ENCODE data around the gene SLCO2B1. TPM values are rescaled to one million over a fixed set of nuclear protein-coding genes. Genes with fewer than 3 reads are reported as not detected.

SLCO2B1 gene
- total RNA-seq, 4 donors from 2014 or later = 50.4 to 160 (median 66.3) TPM

DNA sequence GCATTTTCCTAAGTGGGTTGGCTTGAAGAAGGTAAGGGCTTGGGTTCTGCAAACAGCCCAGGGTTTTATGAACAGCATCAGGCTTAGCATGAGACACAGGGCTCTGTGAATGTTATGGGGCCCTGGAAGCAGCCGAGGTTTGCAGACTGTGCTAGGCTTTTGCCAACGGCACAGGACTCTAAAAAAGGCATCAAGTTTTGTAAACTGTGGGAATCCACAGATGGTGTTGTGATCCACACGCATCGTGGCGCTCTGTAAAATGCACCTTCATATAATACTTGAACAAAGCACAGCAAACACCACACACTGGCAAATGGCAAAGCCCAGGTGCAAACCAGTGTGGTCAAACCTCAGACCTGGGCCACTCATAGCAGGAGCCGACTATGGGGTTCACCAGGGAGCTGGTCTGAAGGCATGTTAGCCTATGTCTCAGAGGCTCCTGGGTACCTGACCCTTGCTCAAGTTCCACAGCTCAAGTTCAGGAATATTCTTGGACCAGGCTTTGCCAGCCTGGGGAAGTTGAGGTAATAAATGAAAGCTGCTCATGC, 2.4 kb upstream of the SLCO2B1 start:
- Histone ChIP-seq H3K36me3 (no peaks in the 10 kb centered on the region), H3K4me3 (no peak overlapping the region), H3K4me1 (peaks cover 0 to 19% (median 2%) of the 10 kb centered on the region in 4 donors), H3K27ac (no peak overlapping the region), H3K9me3 (no peaks in the 10 kb centered on the region), H3K27me3 (no peaks in the 10 kb centered on the region)
- WGBS, 2 donors = 71 to 81% methylated on average over 6 of the region's 6 CpGs
- TF ChIP-seq POLR2A (IDR thresholded peaks at IDR 0.05) (no peak), EP300 (IDR thresholded peaks at IDR 0.05) (no peak)
- TF ChIP-seq, protein P1, sequence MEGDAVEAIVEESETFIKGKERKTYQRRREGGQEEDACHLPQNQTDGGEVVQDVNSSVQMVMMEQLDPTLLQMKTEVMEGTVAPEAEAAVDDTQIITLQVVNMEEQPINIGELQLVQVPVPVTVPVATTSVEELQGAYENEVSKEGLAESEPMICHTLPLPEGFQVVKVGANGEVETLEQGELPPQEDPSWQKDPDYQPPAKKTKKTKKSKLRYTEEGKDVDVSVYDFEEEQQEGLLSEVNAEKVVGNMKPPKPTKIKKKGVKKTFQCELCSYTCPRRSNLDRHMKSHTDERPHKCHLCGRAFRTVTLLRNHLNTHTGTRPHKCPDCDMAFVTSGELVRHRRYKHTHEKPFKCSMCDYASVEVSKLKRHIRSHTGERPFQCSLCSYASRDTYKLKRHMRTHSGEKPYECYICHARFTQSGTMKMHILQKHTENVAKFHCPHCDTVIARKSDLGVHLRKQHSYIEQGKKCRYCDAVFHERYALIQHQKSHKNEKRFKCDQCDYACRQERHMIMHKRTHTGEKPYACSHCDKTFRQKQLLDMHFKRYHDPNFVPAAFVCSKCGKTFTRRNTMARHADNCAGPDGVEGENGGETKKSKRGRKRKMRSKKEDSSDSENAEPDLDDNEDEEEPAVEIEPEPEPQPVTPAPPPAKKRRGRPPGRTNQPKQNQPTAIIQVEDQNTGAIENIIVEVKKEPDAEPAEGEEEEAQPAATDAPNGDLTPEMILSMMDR (IDR thresholded peaks at IDR 0.05) = no peak
- no peak for DNase-seq (ENCODE audit: low spot score in 2 of 2)

DNA sequence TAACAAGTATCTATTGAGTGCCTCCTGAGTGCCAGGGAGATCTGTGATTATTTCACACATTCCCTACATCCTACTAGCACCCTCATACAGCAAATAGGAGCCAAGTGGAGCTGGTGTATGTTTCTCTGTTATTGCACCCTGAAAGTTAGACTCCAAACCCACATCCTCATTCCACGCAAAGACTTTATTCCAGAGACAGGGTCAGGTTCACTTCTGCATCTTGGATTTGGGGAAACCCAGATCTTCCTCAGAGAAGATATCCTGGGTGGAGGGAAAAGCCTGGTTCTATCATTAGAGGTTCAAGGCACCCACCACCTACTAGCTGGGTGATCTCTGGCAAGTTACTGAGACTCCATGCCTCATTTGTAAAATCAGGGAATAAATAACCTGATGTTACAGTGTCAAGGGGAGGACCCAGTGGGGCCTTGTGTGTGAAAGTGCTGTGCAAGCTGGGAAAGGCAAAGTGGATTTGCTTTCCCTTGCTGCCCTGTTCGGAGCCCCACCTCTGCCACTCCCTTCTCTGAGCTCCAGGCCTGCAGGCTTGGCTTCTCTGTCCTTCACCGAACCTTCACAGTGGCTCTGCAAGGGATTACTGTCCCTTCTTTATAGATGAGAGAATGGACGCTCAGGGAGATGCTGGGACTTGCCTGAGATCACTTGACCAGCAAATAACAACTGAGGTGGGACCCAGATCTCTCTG, 991 bp upstream of the SLCO2B1 start:
- no peaks in the 10 kb centered on the region for H3K27me3 ChIP-seq
- H3K36me3 ChIP-seq = no peaks in the 10 kb centered on the region
- no peaks in the 10 kb centered on the region for H3K9me3 ChIP-seq
- H3K4me3 ChIP-seq = no peak overlapping the region
- TF ChIP-seq EP300 (IDR thresholded peaks at IDR 0.05) (no peak), POLR2A (IDR thresholded peaks at IDR 0.05) (no peak)
- TF ChIP-seq, protein P1 (IDR thresholded peaks at IDR 0.05) = no peak
- 58 to 67% methylated on average over 4 of the region's 4 CpGs for WGBS, 2 donors
- peak overlapping the region in 2 of 4 donors; percentile 45 to 70 for H3K27ac ChIP-seq
- DNase-seq (ENCODE audit: low spot score in 2 of 2) = no peak
- peaks cover 0 to 15% (median 2%) of the 10 kb centered on the region in 4 donors for H3K4me1 ChIP-seq

DNA sequence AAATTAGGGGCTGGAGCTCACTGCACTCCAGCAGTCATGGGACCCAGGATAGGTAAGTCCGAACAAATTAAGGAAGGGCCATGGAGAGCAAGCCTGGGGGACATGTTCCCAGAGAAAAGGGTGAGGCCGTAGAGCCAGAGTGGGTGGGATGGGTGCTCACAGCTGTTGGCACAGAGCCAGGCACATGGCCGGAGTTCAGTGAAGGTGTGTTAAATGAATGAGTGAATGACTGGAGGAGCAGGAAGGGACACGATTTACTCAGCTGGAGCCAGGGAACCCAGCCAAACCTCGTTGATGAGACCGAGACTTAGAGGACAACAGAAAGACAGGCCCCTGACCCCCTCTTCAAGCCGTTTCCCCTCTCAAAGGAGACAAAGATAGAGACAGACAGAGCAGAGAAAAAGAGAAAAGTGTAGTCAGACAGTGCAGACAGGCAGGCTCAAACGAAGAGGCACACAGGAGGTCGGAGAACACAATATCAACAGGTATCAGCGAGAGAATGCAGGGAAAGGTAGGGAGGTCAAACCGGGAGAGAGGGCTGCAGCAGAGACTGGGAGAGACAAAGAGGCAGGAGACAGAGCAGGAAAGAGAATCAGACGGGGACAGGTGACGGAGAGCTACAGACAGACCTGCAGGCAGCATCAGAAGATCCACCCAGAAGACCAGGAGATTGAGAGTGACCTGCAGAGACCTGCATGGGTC, 590 bp downstream of the SLCO2B1 start:
- TF ChIP-seq POLR2A (IDR thresholded peaks at IDR 0.05) (no peak), EP300 (IDR thresholded peaks at IDR 0.05) (no peak)
- TF ChIP-seq, protein P1 (IDR thresholded peaks at IDR 0.05) = no peak
- 51 to 55% methylated on average over 13 of the region's 13 CpGs for WGBS, 2 donors
- no peaks in the 10 kb centered on the region for H3K27me3 ChIP-seq
- H3K4me3 ChIP-seq = peak overlapping the region; percentile 11 to 45 (median 33)
- DNase-seq (ENCODE audit: low spot score in 2 of 2) = no peak
- H3K27ac ChIP-seq = peak overlapping the region in 3 of 4 donors; percentile 52 to 70 (median 64)
- H3K9me3 ChIP-seq = no peaks in the 10 kb centered on the region
- H3K4me1 ChIP-seq = peaks cover 0 to 24% (median 2%) of the 10 kb centered on the region in 4 donors
- H3K36me3 ChIP-seq = no peaks in the 10 kb centered on the region

DNA sequence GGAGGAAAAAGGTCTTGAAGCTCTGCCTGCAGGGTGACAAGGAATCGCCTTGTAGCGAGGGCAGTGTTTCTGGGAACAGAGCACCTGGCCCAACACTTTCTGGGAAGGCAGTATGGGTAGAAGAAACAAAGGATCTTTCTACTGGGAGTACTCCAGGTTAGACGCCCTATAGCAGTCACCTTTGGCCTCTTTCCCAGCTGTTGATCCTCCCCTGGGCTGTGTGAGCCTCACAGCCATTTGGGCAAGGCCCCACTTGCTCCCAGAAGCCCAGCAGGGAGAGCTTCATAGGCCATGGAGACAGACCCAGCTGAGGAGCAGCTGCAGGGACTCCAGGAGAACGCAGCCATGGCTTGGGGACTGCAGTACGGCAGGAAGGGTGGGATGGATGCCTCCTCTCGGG, 1.2 kb downstream of the SLCO2B1 start:
- DNase-seq (ENCODE audit: low spot score in 2 of 2) = no peak
- Histone ChIP-seq H3K9me3 (no peaks in the 10 kb centered on the region), H3K4me3 (peak overlapping the region; percentile 11 to 45 (median 33)), H3K27ac (peak overlapping the region in 3 of 4 donors; percentile 50 to 70 (median 64)), H3K4me1 (peaks cover 0 to 28% (median 2%) of the 10 kb centered on the region in 4 donors), H3K36me3 (no peaks in the 10 kb centered on the region), H3K27me3 (no peaks in the 10 kb centered on the region)
- WGBS, 2 donors = 55 to 63% methylated on average over 6 of the region's 6 CpGs
- TF ChIP-seq, protein P1 (IDR thresholded peaks at IDR 0.05) = no peak
- TF ChIP-seq POLR2A (IDR thresholded peaks at IDR 0.05) (no peak), EP300 (IDR thresholded peaks at IDR 0.05) (no peak)

Measured in tibial nerve (tissue), 4 donors.